ENCODE measurements around the gene ME3.

GRCh38 chr11:86592047-86592591 lies 80.3 kb downstream of the ME3 start:
- TF ChIP-seq POLR2AphosphoS5 (IDR thresholded peaks at IDR 0.05; ENCODE audit: low read depth, low read length), result no peak
- TF ChIP-seq, protein P1, sequence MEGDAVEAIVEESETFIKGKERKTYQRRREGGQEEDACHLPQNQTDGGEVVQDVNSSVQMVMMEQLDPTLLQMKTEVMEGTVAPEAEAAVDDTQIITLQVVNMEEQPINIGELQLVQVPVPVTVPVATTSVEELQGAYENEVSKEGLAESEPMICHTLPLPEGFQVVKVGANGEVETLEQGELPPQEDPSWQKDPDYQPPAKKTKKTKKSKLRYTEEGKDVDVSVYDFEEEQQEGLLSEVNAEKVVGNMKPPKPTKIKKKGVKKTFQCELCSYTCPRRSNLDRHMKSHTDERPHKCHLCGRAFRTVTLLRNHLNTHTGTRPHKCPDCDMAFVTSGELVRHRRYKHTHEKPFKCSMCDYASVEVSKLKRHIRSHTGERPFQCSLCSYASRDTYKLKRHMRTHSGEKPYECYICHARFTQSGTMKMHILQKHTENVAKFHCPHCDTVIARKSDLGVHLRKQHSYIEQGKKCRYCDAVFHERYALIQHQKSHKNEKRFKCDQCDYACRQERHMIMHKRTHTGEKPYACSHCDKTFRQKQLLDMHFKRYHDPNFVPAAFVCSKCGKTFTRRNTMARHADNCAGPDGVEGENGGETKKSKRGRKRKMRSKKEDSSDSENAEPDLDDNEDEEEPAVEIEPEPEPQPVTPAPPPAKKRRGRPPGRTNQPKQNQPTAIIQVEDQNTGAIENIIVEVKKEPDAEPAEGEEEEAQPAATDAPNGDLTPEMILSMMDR (IDR thresholded peaks at IDR 0.05 in 2 of 3, conservative IDR thresholded peaks at IDR 0.05 in 1 of 3; ENCODE audit: borderline replicate concordance in 1 of 3, insufficient read depth in 1 of 3, low read depth in 2 of 3, low read length in 2 of 3), result no peak

Data from HCT116 (cell line).